PFSK-1 (cell line): Measurements from ENCODE around the gene SLC22A7.

Experiments used
- POLR2AphosphoS5 ChIP-seq: IDR thresholded peaks from 2 replicates; pipeline ENCODE4 v1.6.1; 2012; ENCODE audit warnings: low read depth, mild to moderate bottlenecking, control low read depth, low read length, moderate library complexity
- REST ChIP-seq, 2 experiments: IDR thresholded peaks; 2 replicates each; pipeline versions ENCODE4 v1.6.1 to v1.8.0; 2011 to 2012; ENCODE audit warnings: low read depth in 2 of 2, low read length in 2 of 2, control low read depth in 1 of 2, inconsistent platforms in 1 of 2, mild to moderate bottlenecking in 1 of 2, moderate library complexity in 1 of 2; ENCODE audit not compliant: insufficient read depth in 1 of 2

GRCh38 chr6:43271944-43272343, 26.1 kb upstream of the SLC22A7 start:
- TF ChIP-seq REST (IDR thresholded peaks at IDR 0.05; ENCODE audit: insufficient read depth in 1 of 2, low read depth in 2 of 2, low read length in 2 of 2) (no peak), POLR2AphosphoS5 (no peak)
